Amniotic stem cell (primary cell): ENCODE results near the gene CAPZA2.
"Not testable (repeated sequence)": the region's sequence is repeated elsewhere in the genome, so short reads cannot be mapped to it uniquely, and the experiment has no call there.

ENCODE experiments used
- DNase-seq: peaks from one replicate; lab custom pipeline; 2025; lab: John Stamatoyannopoulos, UW

CAPZA2 gene

DNA sequence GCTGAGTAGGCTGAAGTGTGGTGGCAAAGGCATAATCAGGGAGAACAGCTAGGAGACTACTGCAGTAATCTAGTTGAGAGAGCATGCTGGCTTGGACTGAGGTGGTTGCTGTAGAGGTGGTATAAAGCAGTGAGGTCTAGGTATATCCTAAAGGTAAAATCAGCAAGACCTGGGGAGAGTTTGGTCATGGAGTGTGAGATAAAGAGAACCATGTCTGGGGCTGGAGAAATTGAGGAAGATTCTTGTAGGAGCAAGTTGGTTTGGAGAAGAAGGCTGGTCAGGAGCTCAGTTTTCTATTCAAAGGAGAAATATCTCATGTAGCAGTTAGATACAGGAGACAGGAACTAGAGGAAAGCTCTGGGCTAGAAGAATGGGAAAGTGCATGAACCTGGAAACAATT lies 58.0 kb downstream of the CAPZA2 start:
- DNase-seq = no peak

DNA sequence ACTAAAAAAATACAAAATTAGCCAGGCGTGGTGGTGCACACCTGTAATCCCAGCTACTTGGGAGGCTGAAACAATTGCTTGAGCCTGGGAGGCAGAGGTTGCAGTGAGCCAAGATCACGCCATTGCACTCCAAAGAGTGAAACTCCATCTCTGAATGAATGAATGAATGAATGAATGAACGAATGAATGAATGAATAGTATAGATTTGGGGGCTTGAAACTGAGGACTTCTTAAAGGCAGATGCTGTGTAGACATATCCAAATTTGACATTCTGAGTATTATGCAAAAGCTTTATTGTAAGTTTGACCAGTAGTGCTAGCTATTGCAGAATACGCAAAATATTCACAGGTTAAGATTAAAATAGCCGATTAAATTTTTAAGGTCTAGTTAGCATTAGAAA lies 60.2 kb downstream of the CAPZA2 start:
- DNase-seq = no peak

DNA sequence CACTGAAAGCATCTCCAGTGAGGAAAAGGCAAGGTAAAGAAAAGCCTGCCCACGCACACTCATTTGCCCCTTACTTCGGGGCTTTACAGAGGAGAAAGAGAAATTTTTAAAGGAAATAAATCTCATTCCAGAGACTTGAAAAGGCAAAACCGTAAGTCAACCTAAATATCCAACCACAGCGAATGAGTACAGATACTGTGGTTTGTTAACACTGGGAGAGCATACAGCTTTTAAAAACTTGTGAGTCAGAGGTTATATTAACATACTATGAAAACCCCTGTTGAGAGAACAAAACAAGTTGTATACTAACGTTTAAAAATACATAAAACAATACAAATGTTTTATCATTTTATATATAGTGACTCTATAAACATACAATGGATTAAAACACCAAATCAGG lies 62.4 kb downstream of the CAPZA2 start:
- DNase-seq = no peak

DNA sequence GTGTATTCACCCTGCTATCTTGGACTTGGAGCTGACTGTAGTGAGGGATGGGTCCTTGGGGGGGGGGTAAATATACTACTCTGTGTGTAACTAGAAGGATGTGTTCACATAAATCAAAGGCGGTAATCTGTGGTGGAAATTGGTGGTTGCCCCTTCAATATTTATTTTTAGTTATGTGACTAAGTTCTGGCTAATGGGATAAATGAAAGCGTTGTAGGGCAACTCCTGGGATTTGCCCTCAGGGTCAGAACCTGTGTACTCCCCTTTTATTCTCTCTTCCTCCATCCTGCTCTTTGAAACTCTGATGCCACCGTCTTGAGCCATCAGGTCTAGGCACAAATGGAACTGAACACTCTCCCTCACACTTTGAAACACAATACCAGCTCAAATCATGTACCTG lies 66.6 kb downstream of the CAPZA2 start:
- DNase-seq = no peak

DNA sequence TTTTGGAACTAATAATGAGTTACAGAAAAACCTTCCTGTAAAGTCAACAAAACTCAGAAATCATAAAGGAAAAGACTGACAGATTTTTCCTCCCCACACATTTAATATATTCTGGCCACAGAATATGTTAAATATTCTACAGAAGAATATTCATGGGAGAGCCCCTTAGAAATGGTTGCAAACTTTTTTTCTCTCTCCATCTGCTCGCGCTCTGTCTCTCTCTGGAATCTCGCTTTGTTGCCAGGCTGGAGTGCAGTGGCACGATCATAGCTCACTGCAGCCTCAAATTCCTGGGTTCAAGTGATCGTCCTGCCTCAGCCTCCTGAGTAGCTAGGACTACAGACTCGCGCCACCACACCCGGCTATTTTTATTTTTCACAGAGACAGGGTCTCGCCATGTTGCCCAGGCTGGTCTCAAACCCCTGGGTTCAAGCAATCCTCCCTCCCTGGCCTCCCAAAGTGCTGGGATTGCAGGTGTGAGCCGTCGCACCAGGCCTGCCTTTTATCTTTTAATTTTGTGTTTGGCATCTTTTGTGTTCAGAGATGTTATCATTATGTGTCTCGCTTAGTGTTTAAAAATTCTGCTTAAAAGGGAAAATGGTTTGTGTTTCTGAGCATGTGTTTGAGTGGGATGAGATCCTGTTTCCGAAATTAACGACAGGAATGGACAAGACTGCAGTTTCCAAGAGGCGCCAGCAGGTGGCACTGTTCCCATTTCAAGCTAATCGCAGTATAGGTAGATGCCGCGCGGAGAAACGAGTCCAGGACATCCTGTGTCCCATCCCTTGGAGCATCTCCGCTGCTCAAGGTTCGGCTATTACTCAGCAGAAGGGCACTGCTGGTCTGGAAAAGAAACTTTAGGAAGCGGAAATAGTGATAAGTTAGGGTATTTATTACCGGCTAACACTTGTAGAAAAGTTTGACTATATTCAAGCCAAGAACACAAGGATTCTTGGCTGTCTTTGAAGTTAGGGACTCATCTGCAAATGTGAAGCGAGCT lies 67.8 kb downstream of the CAPZA2 start:
- DNase-seq = peak; percentile 43

DNA sequence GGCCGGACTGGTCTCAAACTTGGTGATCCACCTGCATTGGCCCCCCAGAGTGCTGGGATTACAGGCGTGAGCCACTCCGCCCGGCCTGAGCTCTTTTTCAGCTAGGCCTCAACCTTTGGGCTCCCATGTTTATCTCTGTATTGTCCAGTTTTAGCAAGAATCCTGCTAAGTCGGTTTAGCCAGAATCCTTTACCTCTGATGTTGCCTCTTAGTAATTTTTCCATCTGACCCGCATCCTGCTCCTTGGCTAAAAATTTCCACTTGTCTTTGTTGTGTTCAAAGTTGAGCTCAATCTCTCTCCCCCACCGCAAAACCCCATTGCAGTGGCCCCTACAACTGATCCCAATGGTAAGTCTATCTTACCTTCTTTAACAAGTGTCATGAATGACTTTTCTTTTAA lies 70.2 kb downstream of the CAPZA2 start:
- no peak for DNase-seq

DNA sequence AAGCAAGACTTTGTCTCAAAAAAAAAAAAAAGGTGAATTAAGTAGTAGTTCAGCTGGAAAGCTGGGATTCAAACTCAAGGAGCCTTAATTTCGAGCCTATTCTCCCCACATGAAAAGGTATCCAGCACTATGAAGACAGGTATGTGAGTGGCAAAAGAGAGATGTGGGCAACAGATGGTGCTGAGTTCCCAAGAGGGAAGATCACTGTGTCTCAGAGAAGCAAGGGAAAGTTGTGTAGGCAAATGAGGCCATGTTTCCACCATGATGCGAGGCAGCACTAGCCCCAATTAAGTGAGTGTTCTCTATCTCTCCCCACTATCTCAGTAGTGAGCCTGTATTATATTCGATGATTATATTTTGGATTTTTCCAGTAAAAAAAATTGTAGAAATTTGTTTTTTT lies 71.1 kb downstream of the CAPZA2 start:
- no peak for DNase-seq

DNA sequence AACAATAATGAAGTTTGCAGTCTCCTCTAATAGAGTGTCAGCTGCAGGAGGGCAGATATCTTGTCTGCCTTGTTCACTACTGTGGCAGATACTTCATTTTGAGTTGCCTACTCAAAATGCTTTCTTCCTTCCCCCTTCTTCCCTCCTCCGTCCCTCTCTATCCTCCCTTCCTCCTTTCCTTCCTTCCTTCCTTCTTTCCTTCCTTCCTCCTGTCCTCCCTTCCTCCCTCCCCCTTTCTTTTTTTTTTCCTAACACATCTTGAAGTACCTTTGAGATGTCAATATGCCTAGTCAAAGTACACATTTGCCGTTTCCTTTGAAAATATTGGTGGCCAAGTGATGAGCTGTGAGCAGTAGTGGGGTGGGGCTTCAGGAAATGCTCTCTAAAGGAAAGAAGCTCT lies 72.2 kb downstream of the CAPZA2 start:
- no peak for DNase-seq

DNA sequence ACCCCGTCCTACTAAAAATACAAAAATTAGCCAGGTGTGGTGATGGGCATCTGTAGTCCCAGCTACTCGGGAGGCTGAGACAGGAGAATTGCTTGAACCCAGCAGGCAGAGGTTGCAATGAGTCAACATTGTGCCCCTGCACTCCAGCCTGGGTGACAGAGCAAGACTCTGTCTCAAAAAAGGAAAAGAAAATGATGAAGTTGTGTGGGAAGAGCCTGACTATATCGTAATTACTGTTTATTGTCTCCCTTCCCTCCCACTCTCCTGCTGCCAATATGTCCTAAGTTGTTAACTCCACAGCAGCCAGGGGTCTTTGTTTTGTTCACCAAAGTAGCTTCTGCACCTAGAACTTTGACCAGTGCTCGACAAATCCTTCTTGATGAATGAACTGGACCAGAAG lies 74.5 kb downstream of the CAPZA2 start:
- DNase-seq = not testable (repeated sequence)

DNA sequence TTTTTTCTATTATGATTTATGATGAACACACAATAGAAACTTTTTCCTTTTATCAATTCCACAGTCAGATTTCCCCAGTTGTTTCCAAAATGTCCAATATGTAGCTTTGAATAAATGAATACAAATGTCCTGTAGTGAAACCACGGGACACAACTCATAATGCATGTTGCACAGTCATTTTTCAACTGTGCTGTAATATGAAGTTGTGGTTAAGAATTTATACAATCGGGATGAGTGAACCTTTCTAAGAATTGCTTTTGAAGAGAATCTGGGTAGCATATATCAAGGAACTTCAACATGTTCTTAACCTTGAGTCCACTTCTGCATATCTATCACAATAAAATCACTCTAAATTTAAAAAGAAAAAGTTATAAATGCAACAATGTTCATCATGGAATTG lies 76.3 kb downstream of the CAPZA2 start:
- DNase-seq = no peak

DNA sequence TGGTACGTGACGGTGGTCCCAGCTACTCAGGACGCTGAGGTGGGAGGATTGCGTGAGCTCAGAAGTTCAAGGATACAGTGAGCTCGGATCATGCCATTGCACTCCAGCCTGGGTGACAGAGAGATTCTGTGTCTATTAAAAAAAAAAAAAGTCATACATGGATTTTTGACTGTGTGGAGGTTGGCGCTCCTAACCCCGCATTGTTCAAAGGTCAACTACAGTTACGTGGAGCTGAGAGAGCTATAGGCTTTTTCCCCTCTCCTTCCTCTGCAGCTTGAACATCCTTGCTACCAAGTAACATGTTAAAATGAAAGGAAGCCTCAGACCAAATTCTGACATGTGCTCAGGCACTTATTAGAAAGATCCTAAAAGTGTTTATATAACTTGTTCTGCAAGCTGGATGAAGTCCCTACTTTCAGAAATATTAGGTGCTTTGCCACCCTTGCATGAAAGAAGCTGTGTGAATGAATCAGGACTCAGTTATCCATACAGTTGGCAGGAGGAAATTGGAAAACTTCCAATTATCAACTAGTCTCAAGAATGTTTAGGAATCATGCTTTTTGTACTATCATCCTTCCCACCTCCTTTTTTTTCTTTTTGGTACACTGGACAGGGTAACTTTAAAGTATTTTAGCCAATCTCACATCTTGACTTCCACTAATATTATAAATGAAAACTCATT lies 78.4 kb downstream of the CAPZA2 start:
- no peak for DNase-seq

DNA sequence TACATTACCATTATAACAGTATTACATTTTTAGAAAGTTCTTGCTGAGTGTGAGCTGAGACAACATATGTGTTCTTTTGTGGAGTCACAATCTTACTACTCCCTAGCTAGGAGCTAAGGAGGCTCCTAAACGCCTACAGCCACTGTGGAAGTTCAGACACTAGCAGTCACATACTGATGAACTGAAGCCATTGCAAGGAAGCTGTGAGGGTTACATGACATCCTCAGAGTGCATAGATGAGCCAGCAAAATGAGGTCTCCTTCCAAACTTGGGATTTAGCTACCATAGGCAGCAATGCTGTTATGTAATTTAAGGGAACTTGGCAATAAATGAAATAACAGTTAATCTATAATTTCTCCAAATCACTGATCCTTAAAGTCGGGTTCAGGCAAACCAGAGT lies 80.1 kb downstream of the CAPZA2 start:
- no peak for DNase-seq

DNA sequence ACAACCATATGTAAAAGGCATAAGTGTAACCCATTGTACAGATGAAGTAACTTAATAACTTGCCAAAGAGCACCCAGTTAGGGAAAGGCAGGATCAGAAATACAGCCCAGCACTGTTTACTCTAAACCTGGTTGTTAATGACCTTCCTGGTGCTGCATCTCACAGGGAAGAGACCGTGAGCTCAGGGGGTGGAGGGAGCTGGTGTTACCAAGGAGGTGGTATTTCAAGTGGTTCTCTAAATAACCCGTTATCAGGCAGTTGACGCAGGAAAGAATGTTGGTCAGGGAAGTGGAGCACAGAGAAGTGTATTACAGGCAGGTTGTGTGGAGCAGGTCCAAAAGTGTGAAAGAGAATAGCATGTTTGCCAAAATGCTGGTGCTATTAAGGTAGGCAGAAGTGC lies 86.5 kb downstream of the CAPZA2 start:
- DNase-seq = no peak

DNA sequence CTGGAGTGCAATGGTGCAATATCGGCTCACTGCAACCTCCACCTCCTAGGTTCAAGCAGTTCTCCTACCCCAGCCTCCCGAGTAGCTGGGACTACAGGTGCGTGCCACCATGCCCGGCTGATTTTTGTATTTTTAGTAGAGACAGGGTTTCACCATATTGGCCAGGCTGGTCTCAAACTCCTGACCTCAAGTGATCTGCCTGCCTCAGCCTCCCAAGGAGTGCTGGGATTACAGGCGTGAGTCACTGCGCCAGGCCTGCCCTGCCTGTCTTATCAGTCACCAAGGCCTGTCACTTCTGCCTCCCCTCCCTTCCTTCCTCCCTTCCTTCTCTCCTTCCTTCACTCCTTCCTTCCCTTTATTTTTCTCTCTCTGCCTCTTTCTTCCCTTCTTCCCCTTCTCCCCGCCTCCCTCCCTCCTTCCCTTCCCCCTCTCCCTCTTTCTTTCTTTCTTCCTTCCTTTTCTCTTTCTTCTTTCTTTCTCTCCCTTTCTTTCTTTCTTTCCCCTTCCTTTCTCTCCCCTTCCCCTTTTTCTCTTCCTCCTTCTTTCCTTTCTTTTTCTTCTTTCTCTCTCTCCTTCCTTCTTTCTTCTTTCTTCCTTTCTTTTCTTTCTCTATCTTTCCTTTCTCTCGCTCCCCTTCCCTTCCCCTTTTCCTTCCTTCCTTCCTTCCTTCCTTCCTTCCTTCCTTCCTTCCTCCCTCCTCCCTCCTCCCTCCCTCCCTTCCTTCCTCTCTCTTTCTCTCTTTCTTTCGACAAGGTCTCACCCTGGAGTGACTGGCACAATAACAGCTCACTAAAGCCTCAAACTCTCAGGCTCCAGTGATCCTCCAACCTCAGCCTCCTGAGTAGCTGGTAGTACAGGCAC lies 87.8 kb downstream of the CAPZA2 start:
- no peak for DNase-seq

DNA sequence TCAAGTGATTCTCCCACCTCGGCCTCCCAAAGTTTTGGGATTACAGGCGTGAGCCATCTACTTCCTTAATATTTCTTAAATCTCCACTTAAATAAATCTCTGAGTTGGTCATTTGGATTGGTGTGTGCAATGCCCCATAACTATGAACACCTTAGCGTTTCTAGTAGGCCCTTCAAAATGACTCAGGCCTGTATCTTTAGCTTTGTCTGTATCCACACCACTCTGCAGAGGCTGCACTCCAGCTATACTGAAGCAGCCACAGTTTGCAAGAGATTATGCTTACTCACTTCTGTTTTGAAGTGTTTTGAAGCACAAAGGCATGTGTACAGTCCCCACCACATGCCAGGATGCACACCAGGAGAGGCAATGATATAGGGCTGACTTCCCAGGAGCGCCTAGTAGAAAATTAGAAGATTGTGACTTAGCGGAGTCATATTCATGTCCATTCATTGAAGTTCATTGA lies 88.5 kb downstream of the CAPZA2 start:
- no peak for DNase-seq

DNA sequence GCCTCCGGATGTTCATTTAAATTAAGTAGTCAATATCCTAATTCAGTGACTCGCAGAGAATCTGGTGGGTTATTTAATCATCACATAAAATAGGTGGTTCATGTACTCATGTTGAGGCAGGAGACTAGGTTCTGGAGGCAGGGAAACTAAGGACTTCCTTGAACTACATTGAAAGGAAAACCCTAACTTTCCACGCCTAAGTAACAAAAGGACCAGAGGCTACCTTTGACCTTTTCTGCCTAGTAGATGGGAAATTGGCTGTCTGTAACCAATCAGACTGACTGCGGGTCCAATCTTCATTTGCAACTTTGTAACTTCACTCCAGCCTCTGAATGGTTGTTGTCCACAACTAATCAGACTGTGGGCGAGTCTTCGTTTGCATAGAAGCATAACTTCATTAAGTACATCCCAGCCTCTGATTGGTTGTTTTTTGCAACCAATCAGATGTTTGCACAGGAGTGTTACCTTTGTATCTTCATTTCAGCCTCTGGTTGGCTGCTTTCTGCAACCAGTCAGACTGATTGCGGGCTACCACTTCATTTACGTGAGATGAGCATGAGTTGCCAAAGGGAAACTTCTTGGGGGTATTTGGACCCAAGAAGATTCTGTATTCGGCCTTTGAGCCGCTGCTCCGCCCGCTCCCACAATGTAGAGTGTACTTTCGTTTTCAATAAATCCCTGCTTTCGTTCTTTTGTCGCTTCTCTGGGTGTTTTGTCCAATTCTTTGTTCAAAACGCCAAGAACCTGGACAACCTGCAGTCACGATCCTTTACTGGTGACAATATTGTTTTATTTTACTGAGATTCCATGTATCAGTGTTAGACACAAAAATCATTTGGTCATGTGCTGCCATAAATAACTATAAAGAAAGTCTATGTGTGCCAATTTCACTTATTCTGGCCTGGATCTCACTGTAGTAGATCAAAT lies 89.2 kb downstream of the CAPZA2 start:
- no peak for DNase-seq

DNA sequence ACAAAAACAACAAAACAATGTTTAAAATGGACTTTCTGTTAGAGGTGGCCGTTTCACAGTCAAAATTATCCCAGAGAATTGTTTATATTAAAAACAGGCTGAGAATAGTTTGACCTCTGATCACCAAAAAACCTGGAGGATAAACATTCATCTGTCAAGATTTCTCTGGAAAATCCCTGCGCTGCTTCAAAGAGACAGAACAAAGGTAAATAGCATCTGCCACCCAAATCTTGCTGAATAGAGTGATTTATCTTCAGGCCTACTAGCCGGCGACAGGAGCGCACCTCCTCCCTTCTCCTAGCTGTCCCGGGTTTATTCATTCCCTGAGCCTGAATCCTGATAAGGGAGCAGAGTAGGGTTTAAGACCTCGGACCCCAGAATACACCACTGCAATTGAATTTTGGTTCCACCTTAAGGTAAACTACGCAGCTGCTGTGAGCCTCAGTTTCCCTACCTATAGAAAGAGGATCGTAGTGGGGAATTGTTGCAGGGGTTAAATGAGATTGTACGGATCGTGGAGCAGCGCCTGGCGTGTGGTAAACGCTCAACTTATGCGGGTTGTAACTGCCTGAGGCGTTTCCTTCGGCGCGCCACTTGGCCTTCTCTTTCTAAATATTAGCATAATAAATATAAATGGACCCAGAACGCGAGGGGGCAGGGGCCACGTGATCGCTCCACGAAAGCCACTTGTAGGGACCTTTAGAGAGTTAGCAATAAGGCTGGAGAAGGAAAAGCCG lies 90.4 kb downstream of the CAPZA2 start:
- DNase-seq = no peak

DNA sequence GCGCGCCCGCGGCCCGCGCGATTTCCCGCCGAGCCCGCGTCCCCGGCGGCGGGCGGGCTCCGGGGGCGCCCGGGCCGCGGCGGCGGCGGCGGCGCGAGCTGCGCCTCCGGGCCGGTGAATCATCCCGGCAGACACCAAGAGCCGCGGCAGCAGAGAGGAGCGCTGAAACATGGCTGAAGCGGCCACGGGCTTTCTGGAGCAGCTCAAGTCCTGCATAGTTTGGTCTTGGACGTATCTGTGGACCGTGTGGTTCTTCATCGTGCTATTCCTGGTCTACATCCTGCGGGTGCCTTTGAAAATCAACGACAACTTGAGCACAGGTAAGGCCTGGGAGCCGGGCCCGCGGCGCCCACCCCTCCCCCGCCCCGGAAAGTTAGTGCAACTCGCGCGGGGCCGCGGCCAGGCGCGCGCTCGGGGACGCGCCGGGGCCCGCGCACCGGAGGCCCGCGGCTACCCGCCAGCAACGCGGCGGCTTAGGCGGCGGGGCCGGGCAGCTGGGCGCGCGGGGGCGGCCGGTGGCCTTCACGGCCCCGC lies 91.1 kb downstream of the CAPZA2 start, which contains the start of gene ST7:
TSS of gene ST7 (plus strand) at position 130 of the 534 bp plus-strand sequence. CDS start at position 170, 40 bp downstream.
- DNase-seq = peak; percentile 27

DNA sequence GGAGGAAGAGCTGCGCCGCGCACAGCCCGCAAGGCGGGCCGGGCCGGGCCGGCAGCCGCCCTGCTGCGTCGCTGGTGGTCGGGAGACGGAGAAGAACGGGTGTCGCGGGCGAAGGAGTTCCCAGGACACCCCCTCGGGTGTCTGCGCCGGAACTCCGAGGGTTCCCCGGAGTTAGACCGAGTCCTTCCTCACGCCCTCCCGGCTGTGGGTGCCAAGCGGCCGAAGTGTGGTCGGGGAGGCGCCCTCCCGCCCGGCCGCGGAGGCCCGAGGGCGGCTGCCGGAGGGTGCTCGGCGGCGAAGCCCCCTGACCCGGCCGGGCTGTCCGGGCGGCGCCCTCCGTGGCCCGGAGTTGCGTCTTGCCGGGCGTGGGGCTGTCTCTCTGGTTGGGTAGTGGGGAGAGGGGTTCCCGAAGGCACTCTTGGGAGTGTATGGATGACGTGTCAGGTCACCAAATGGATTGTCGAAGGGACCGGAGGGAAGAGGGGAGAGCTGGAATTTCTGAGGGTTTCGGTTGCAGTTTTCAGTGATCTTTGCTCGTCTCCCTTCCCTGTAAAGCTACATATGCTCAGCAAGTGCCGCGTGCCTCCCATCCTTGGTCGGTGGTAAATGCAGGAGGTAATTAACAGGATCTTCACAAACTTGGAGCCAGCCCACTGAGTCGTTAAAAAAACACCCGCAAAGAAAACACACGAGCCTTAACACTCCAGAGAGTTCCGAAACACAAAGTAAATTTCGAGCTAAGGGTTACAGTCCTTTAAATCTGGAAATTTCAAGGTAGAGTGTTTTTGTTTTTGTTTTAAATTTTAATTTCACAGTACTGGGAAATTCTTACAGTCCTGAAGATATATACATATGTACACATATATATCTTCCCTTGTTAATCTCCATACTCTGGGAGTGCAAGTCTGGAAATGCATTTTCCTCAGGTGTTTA lies 91.8 kb downstream of the CAPZA2 start:
- DNase-seq = peak; percentile 60
